Epithelial cell of proximal tubule (primary cell): Measurements from ENCODE around the gene DISC1. TPM values are rescaled to one million over a fixed set of nuclear protein-coding genes. Genes with fewer than 3 reads are reported as not detected.

Experiments
- DNase-seq: peaks from one replicate; pipeline ENCODE4 v3.0.0-alpha.2; 2011; ENCODE audit warnings: low read depth
- H3K4me3 ChIP-seq: 2 replicates; pipeline ENCODE4 v1.5.1; 2011; ENCODE audit warnings: low read depth, mild to moderate bottlenecking, low read length
- CTCF ChIP-seq: conservative IDR thresholded peaks from 2 replicates; pipeline ENCODE4 v1.5.1; 2012; ENCODE audit warnings: low read depth, mild to moderate bottlenecking, low read length
- total RNA-seq: library from RNA; depleted of rRNA; stranded (reverse); fragments of >200 nt; gene quantifications from 2 replicates; pipeline ENCODE4 v1.2.3, GENCODE V29; 2015

DISC1 gene
- total RNA-seq, 1 donor from 2014 or later = 3.1 TPM

DNA sequence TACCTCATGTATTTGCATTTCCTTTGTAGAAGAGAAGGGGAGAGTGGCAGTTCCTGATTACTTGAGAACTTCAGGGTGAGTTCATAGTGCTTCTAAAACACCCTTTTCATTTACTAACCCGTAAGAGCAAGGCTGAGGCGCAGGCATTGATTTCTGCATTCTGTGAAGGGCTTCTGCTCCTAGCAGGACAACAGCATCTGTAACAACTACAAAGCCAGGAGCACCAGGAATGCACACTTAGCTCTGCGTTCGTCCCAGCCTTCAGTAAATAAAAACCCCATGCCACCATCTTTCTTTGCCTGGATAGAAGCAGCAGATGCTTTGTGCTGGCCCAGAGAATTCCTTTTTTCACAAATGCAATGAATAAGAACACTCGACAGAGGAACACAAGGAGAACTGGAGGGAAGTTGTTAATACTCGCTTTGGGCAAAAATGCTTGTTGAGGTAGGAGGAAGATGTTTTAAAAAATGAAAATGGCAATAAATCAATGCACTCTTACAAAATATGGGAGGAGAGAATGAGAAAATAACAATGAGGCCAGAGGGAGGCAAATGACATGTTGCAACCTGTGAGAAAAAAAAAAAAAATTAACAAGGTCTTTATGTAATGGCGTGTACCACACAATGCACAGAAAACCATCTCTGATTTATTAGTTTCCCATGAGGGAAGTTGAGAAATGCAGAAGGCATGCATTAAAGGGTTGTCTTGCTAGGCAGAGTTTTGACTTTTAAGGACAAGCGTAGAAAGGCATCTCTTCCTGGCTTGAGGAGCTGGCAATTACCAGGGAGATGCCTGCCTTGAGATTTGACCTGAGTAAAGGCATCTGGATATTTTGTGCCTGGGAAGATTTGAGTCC, 418.8 kb downstream of the DISC1 start:
- no peak for TF ChIP-seq CTCF
- H3K4me3 ChIP-seq = no peak overlapping the region
- DNase-seq = no peak

DNA sequence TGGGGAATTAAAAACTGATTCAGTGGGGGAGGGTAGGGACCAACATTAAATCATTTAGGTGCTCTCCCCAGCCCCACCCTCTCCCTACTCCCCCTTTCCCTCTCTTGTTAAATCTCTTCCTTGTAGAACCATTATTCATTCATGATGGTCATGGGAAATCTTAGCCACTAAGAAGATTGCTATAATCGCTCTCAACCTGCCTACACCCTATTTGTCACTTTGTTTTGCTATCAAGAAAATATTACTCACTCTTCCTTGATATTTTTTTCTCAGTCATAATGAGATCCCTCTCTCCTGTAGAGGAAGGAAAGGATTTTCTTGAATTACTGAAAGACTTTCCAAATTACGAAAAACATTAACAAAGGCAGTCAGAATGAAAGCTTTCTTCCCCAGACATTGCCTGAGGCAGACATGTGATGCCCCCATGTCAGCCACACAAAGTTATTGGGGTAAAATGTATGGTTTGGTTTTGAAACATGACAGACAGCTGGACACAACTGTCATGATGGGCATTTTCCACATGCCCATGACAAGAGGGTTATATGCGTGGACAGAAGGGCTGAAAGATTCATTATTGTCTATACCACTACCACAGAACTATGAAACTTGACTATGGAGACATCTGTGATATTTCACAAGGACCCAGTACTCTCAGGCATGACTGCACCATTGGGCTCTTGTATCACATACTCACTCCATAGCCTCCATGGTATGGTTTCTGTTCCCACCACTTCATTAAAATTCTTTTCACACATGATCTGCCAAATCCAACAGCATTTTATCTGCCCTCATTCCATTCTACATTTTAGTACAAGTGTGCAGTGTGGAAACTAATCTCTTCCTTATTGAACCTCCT, 420.1 kb downstream of the DISC1 start:
- DNase-seq = no peak
- no peak overlapping the region for H3K4me3 ChIP-seq
- TF ChIP-seq CTCF = no peak

GRCh38 chr1:232047473-232047872, 420.9 kb downstream of the DISC1 start:
- TF ChIP-seq CTCF = peak; percentile 52
- no peak for DNase-seq
- no peak overlapping the region for H3K4me3 ChIP-seq

DNA sequence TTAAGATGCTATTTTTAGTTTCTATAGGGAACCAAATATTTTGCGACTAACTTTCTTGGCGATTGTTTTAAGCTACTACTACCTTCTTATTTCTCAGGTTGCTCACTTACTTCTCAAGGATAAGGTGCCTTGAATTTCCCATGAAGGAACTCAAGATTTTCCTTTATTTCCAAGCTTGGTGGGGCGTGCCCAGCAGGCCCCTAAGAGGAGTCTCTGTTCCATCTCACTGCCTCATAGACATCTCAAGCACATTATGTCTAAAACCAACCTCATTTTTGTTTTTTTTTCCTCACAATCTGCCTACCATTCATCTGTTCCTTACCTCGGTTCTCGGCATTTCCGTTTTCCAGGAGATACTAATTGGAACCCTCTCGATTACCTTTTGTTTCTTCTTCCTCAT, 421.9 kb downstream of the DISC1 start:
- no peak overlapping the region for H3K4me3 ChIP-seq
- TF ChIP-seq CTCF = no peak
- no peak for DNase-seq

DNA sequence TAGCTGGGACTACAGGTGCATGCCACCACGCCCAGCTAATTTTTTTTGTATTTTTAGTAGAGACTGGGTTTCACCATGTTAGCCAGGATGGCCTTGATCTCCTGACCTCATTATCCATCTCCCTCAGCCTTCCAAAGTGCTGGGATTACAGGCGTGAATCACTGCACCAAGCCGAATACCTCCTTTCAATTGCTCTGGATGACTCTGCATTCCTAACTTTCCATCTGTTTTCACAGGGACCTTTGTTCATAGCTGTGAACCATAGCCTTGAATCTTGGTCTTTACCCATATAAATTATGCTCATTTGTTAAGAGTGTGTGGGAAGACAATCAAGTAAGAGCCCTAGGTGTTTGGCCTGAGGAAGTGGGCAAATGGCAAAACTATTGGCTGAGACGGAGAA, 422.7 kb downstream of the DISC1 start:
- no peak for TF ChIP-seq CTCF
- H3K4me3 ChIP-seq = no peak overlapping the region
- DNase-seq = no peak

GRCh38 chr1:232057217-232057895, 430.8 kb downstream of the DISC1 start:
- no peak for DNase-seq
- H3K4me3 ChIP-seq = no peak overlapping the region
- TF ChIP-seq CTCF = no peak
